ENCODE data around the gene SYT13. TPM values are rescaled to one million over a fixed set of nuclear protein-coding genes. Genes with fewer than 3 reads are reported as not detected.

SYT13 gene
- total RNA-seq, 1 experiment from 2014 or later, result 0.06 TPM

DNA sequence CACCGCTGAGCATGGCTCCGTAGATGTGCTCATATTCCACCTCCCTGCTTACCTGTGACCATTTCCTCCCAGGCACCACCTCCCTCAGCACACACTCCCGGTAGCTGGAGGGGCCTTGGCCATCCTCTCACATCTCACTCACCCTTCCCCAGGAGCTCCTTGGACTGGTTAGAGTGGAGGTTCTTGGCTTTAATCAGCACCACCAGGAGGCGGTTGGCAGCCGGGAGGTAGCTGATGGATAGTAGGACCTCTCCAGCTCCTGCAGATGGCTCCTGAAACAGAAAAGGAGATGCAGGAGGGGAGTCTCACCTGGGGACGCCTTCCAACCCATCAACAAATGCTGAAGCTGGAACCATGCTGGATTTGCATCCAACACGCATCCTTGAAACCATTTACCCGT is 39.9 kb downstream of the SYT13 start:
- DNase-seq (ENCODE audit: low spot score), result no peak

- DNase-seq (ENCODE audit: low spot score), result no peak
Measured at GRCh38 chr11:45245218-45246045, 40.7 kb downstream of the SYT13 start.

DNA sequence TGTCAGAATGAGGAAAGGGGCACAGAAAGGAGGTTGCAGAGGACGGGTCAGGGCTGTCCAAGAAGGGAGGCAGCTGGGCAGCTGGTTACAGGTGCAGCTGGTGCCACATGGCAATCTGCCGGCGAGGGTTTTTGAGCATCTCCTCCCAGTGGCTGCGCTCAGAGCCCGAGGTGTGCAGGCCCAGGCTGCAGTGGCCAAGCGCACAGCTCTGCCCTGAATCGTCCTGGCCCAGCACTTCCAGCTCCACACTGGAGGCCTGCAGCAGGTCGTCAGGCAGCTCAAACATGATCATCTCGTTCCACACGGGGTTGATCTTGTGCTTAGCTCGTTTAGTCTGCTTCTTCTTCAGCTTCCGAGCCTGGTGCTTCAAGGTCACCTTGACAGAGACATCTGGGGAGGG is 42.2 kb downstream of the SYT13 start:
- DNase-seq (ENCODE audit: low spot score), result no peak

DNA sequence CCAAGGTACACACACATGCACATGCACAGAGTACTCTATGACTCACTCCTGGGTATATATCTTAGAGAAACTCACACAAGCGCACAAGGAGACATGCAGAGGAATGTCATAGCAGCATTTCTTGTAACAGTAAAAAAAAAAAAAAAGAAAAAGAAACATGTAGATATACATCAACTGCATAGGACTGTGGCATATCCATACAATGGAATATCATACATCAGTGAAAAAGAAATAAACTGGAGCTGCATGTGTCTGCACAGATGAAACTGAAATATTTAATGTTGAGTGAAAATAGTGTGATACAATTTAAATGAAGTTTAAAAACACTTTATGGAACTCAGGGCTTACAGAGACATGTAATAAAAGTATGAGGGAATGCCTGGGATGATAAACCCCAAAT is 46.4 kb downstream of the SYT13 start:
- DNase-seq (ENCODE audit: low spot score), result no peak

- DNase-seq (ENCODE audit: low spot score), result no peak
Measured at GRCh38 chr11:45238724-45239123, 47.4 kb downstream of the SYT13 start.

DNA sequence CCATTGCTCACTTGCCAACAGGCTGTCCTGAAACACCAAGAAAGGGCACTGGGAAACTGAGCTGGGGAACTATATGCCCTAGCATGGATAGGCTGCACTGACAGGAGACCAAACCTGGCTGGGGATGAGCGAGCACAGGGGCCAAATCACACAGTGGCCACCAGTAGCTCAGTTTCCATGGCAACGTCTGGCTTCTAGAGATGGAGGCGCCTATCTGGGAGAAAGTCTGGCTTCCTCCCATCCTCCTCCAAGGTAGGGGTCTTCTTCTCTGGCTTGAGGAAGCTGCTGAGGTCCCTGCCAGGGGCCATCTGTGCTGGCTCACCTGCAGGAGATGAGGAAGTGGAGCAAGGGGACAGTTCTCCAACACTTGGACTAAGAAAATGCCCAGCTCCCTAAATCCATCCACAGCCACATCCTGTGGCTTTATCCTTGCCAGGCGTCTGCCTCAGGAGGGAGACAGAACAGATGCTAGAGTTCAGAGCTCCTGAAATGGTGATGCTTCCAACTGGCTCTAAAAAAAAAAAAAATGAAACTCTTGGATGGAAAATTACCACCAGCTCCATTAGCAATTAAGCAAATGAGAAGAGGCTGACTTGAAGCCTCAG is 48.3 kb downstream of the SYT13 start:
- no peak for DNase-seq (ENCODE audit: low spot score)

GRCh38 chr11:45234306-45235006 is 51.7 kb downstream of the SYT13 start:
- DNase-seq (ENCODE audit: low spot score), result no peak

DNA sequence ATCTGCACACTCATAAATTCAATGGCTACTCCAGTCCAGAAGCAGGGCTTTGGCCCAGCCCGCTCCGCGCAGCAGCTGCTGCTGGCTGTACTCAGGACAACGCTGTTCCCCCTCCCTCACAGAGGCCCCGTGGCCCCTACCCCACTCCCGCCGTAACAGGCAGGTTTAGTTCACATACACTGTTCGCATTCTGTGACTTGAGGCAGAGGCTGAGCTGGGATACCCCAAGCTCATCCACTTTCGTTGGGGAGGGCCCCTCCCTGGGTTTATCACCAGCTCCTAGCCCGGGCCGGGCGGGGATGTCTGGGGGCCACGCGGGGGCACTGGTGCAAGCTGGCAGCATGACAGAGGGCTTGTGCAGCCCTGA is 52.4 kb downstream of the SYT13 start:
- DNase-seq (ENCODE audit: low spot score), result no peak

GRCh38 chr11:45233121-45233803 is 52.9 kb downstream of the SYT13 start:
- peak; percentile 71 for DNase-seq (ENCODE audit: low spot score)

DNA sequence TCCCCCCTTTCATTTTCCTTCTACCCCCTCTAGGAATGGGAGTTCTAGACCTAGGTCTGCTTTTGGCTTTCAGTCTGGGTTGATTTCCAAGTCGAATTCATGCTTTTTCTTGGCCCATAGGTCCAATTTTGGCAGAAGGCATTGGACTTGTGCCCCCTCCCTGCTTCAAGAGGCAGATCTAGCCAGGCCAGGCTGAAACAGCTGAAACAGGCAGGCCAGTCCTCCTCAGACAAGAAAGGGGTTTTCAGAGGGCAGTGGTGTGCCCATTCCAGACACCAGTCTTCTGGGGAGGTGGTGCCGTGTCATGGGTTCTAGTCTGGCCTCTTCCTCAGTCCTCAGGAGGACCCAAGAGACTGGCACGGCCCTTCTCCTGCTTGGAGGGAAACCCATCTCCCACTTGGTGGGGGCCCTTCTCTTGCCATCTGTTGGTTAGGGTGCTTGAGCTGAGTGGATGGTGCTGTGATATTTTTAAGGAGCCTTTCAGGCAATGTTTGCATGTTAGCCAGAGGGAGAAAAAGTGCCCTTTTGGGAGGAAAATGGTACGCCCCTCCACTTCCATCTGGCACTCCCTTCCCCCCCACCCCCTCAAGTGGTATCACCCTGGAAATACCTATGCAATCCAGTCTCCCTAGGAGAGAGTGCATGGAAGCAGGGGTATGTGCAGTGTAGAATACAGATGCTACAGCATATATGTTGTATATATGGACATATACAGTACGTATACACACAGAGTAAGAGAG is 53.6 kb downstream of the SYT13 start:
- DNase-seq (ENCODE audit: low spot score), result no peak

DNA sequence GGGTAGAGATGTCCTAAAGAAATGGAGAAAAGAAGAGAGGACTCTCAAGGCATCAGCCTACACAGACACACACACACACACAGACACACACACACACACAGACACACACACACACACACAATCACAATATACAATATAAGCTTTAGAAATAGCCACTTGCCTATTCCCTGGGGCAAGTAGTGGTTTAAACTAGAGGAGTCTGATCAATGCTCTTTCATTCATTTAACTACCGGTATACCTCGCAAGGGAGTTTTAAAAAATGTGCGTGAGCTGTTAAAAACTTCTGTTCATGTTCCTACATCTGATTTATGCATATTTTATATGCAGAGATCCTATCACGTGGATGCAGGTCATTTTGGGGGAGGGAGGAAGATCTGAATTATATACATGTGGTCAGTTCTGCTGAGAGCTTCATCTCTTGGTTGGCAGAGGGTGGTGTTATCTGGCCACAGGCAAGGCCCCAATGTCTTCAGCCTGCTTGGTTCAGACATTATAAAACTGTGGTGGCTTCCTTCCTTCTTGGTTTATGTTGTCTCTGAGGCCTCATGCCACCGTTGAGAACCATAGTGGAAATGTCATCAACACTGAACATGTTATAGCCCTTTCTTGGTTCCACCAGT is 56.6 kb downstream of the SYT13 start:
- no peak for DNase-seq (ENCODE audit: low spot score)

DNA sequence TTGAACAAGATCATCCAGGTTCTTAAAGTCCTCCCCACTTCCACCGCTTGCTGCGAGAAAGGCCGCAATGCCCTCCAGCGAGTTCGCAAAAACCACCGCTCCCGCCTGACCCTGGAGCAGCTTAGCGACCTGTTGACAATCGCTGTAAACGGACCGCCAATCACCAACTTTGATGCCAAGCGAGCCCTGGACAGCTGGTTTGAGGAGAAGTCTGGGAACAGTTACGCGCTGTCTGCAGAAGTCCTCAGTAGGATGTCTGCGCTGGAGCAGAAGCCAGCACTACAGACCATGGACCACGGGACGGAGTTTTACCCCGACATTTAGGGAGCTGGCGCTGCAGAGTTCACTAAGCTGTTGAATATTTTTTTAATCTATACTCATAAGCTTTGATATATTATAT is 58.3 kb downstream of the SYT13 start:
- DNase-seq (ENCODE audit: low spot score), result no peak

DNA sequence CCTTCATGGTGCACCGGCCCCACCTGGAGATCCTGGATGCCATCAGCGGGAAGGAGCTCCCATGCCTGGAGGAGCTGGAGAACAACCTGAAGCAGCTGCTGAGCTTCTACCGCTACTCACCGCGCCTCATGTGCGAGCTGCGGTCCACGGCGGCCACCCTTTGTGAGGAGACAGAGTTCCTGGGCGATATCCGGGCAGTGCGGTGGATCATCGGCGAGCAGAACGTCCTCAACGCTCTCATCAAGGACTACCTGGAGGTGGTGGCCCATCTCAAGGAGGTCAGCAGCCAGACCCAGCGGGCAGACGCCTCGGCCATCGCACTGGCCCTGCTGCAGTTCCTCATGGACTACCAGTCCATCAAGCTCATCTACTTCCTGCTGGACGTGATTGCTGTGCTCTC is 59.2 kb downstream of the SYT13 start:
- DNase-seq (ENCODE audit: low spot score), result no peak

DNA sequence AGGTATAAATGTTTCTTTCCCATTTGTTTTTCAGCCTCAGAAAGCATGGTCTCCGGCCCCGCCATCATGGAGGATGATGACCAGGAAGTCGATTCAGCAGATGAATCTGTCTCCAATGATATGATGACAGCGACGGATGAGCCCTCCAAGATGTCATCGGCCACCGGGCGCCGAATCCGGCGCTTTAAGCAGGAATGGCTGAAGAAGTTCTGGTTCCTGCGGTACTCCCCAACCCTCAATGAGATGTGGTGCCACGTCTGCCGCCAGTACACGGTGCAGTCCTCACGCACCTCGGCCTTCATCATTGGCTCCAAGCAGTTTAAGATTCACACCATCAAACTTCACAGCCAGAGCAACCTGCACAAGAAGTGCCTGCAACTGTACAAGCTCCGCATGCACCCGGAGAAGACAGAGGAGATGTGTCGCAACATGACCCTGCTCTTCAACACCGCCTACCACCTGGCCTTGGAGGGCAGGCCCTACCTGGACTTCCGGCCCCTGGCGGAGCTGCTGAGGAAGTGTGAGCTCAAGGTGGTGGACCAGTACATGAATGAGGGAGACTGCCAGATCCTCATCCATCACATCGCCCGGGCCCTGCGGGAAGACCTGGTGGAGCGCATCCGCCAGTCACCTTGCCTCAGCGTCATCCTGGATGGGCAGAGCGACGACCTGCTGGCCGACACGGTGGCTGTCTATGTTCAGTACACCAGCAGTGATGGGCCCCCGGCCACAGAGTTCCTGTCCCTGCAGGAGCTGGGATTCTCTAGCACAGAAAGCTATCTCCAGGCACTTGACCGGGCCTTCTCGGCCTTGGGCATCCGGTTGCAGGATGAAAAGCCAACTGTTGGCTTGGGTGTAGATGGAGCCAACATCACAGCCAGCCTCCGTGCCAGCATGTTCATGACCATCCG is 59.9 kb downstream of the SYT13 start:
- DNase-seq (ENCODE audit: low spot score), result no peak

GRCh38 chr11:45225277-45225676 is 60.9 kb downstream of the SYT13 start:
- no peak for DNase-seq (ENCODE audit: low spot score)

GRCh38 chr11:45224766-45225165 is 61.4 kb downstream of the SYT13 start:
- DNase-seq (ENCODE audit: low spot score), result no peak

GRCh38 chr11:45223496-45223895 is 62.6 kb downstream of the SYT13 start:
- DNase-seq (ENCODE audit: low spot score), result no peak

GRCh38 chr11:45219411-45219810 is 66.7 kb downstream of the SYT13 start:
- DNase-seq (ENCODE audit: low spot score), result no peak

DNA sequence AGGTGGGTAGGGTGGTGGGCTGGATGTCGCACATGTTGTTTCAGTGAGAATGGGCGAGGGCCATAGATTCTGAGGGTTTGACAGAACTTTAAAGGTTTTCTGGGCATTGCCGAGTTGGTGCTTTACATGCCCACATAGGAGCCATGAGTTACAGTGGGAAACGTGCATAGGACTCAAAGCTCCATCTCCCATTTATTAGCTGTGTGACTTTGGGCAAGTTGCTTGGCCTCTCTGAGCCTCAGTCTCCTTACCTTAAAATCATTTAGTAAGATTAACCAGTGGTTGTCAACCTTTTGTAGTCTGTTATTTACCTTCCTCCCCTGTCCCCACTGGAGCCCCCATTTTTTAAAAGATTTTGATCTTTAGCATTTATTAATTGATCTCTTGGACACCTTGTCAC is 67.4 kb downstream of the SYT13 start:
- DNase-seq (ENCODE audit: low spot score), result no peak

GRCh38 chr11:45217991-45218390 is 68.2 kb downstream of the SYT13 start:
- no peak for DNase-seq (ENCODE audit: low spot score)

All from H4 (cell line).